Keratinocyte (primary cell): Measurements from ENCODE around the gene HIVEP2. TPM values are rescaled to one million over a fixed set of nuclear protein-coding genes. Genes with fewer than 3 reads are reported as not detected.

Experiments used
- DNase-seq: peaks from one replicate; pipeline ENCODE4 v3.0.0-alpha.2; 2011; ENCODE audit warnings: low read depth, missing footprints, low spot score
- FAIRE-seq: peaks from 2 replicates; lab custom pipeline; 2011; peaks lifted over from hg19 to GRCh38; lab: Jason Lieb, UNC
- H2AFZ ChIP-seq: 2 replicates; pipeline ENCODE4 v1.6.0; 2012; ENCODE audit warnings: low read length, control low read depth, inconsistent platforms; ENCODE audit not compliant: control insufficient read depth
- H3K27ac ChIP-seq: 2 replicates; pipeline ENCODE4 v1.5.1; 2011; ENCODE audit warnings: low read length; ENCODE audit not compliant: control insufficient read depth, insufficient read depth
- H3K27me3 ChIP-seq: 3 replicates; pipeline ENCODE4 v1.6.0; 2011; ENCODE audit warnings: low read length; ENCODE audit not compliant: control insufficient read depth, insufficient read depth; ENCODE audit errors: extremely low read depth
- H3K36me3 ChIP-seq, 2 experiments: 2 replicates in 1 of 2; 3 replicates in 1 of 2; pipeline ENCODE4 v1.5.1; 2011; ENCODE audit warnings: low read length in 2 of 2, mild to moderate bottlenecking in 1 of 2; ENCODE audit not compliant: control insufficient read depth in 2 of 2, insufficient read depth in 2 of 2; ENCODE audit errors: extremely low read depth in 1 of 2
- H3K4me1 ChIP-seq: 3 replicates; pipeline ENCODE4 v1.5.1; 2011; ENCODE audit warnings: low read length; ENCODE audit not compliant: control insufficient read depth, insufficient read depth; ENCODE audit errors: extremely low read depth
- H3K4me2 ChIP-seq: 3 replicates; pipeline ENCODE4 v1.6.0; 2011; ENCODE audit warnings: low read depth, low read length; ENCODE audit not compliant: control insufficient read depth, insufficient read depth; ENCODE audit errors: extremely low read depth
- H3K4me3 ChIP-seq, 3 experiments: fragments of 200-600 bp in 1 of 3; sonication (generic) in 1 of 3; 2 replicates in 2 of 3; 3 replicates in 1 of 3; pipeline ENCODE4 v1.5.1; 2011 to 2016; ENCODE audit warnings: low read length in 3 of 3, mild to moderate bottlenecking in 3 of 3, control low read depth in 2 of 3, inconsistent platforms in 1 of 3, low read depth in 1 of 3, mixed read lengths in 1 of 3, mixed run types in 1 of 3, moderate library complexity in 1 of 3; ENCODE audit not compliant: control insufficient read depth in 2 of 3, insufficient read depth in 2 of 3; ENCODE audit errors: extremely low read depth in 1 of 3
- H3K79me2 ChIP-seq: 2 replicates; pipeline ENCODE4 v1.6.0; 2012; ENCODE audit warnings: low read length; ENCODE audit not compliant: control insufficient read depth, insufficient read depth
- H3K9ac ChIP-seq: 3 replicates; pipeline ENCODE4 v1.6.0; 2011; ENCODE audit warnings: low read length; ENCODE audit not compliant: control insufficient read depth, insufficient read depth; ENCODE audit errors: extremely low read depth
- H3K9me1 ChIP-seq: 3 replicates; pipeline ENCODE4 v1.6.0; 2011; ENCODE audit warnings: low read length; ENCODE audit not compliant: control insufficient read depth, insufficient read depth; ENCODE audit errors: extremely low read depth
- H3K9me3 ChIP-seq: 2 replicates; pipeline ENCODE4 v1.5.1; 2012; ENCODE audit warnings: low read depth, low read length; ENCODE audit not compliant: control insufficient read depth
- H4K20me1 ChIP-seq: 3 replicates; pipeline ENCODE4 v1.6.0; 2011; ENCODE audit warnings: low read length; ENCODE audit not compliant: control insufficient read depth, insufficient read depth; ENCODE audit errors: extremely low read depth
- CTCF ChIP-seq, 3 experiments: IDR thresholded peaks in 1 of 3; conservative IDR thresholded peaks in 1 of 3; optimal IDR thresholded peaks in 1 of 3; 2 replicates in 2 of 3; 3 replicates in 1 of 3; pipeline versions ENCODE3 to v1.5.1; 2011; ENCODE audit warnings: low read length in 3 of 3, mild to moderate bottlenecking in 3 of 3, moderate library complexity in 2 of 3, control low read depth in 1 of 3, inconsistent platforms in 1 of 3; ENCODE audit not compliant: insufficient read depth in 2 of 3; ENCODE audit errors: extremely low read depth in 1 of 3
- EZH2 ChIP-seq: IDR thresholded peaks from one replicate; pipeline ENCODE4 v1.6.1; 2012; ENCODE audit warnings: inconsistent platforms, mild to moderate bottlenecking, low read length, moderate library complexity
- dilution Hi-C: fragments of 300-500 bp; cut with MboI; formaldehyde crosslinking; loops from one replicate; pipeline ENCODE4 v1.7.0; 2020; ENCODE audit warnings: low sequenced_read_pairs; ENCODE audit not compliant: extremely low pct_ligation_motif_present
- polyA plus RNA-seq, 5 experiments: library from polyadenylated mRNA; depleted of rRNA in 3 of 5; stranded (reverse) in 3 of 5; stranded (forward) in 1 of 5; unstranded in 1 of 5; fragments of >200 nt; gene quantifications; 1 replicate in 1 of 5; 2 replicates in 3 of 5; 3 replicates in 1 of 5; pipeline versions ENCODE4 v1.2.1 to v1.2.3, GENCODE V29; 2011 to 2012; ENCODE audit warnings: missing spikeins in 2 of 5, low read depth in 1 of 5, low replicate concordance in 1 of 5

The HIVEP2 gene
- polyA plus RNA-seq, 1 donor (not counting 4 experiments of a cell fraction or from before 2014, with no cell fraction given): 8.9 TPM

- Histone ChIP-seq H3K36me3 (no peaks in the 10 kb centered on the region), H3K4me2 (no peak overlapping the region), H3K4me1 (peaks cover 12% of the 10 kb centered on the region), H3K79me2 (no peaks in the 10 kb centered on the region), H3K27me3 (no peaks in the 10 kb centered on the region), H2AFZ (no peak overlapping the region), H3K9me3 (no peaks in the 10 kb centered on the region), H3K9ac (no peak overlapping the region), H3K4me3 (no peak overlapping the region), H3K9me1 (no peaks in the 10 kb centered on the region), H4K20me1 (no peaks in the 10 kb centered on the region), H3K27ac (no peak overlapping the region)
- dilution Hi-C loops: no loop called here
- no peak for DNase-seq
- no peak for TF ChIP-seq EZH2
- TF ChIP-seq CTCF (optimal IDR thresholded peaks at IDR 0.05 in 1 of 3, IDR thresholded peaks at IDR 0.05 in 1 of 3, conservative IDR thresholded peaks at IDR 0.05 in 1 of 3; ENCODE audit: extremely low read depth in 1 of 3, insufficient read depth in 2 of 3, low read length in 3 of 3): no peak
- no peak for FAIRE-seq
Observed at GRCh38 chr6:142729618-142730017, 215.4 kb downstream of the HIVEP2 start.

- H2AFZ ChIP-seq: peak overlapping the region; percentile 20
- peak; percentile 26 for FAIRE-seq
Observed at GRCh38 chr6:142728910-142729481, 216.0 kb downstream of the HIVEP2 start.

More at GRCh38 chr6:142728910-142729481, 216.0 kb downstream of the HIVEP2 start:
- no peaks in the 10 kb centered on the region for H3K27me3 ChIP-seq
- H3K36me3 ChIP-seq: no peaks in the 10 kb centered on the region
- no peak for DNase-seq
- peaks cover 12% of the 10 kb centered on the region for H3K4me1 ChIP-seq
- no peaks in the 10 kb centered on the region for H3K9me1 ChIP-seq
- H4K20me1 ChIP-seq: no peaks in the 10 kb centered on the region
- H3K4me2 ChIP-seq: no peak overlapping the region
- no peaks in the 10 kb centered on the region for H3K9me3 ChIP-seq
- H3K4me3 ChIP-seq: no peak overlapping the region
- TF ChIP-seq CTCF (optimal IDR thresholded peaks at IDR 0.05 in 1 of 3, IDR thresholded peaks at IDR 0.05 in 1 of 3, conservative IDR thresholded peaks at IDR 0.05 in 1 of 3; ENCODE audit: extremely low read depth in 1 of 3, insufficient read depth in 2 of 3, low read length in 3 of 3) (no peak), EZH2 (no peak)
- H3K79me2 ChIP-seq: no peaks in the 10 kb centered on the region
- dilution Hi-C loops: no loop called here
- no peak overlapping the region for H3K9ac ChIP-seq
- no peak overlapping the region for H3K27ac ChIP-seq
